NCI-H146 treated with DMSO at 0.1 percent for 48 hours (cell line): ENCODE measurements around the gene MAGED1.

Experiments used
- DNase-seq: peaks from one replicate; lab custom pipeline; 2025; ENCODE audit not compliant: unreplicated experiment; lab: John Stamatoyannopoulos, UW

Gene MAGED1

DNA sequence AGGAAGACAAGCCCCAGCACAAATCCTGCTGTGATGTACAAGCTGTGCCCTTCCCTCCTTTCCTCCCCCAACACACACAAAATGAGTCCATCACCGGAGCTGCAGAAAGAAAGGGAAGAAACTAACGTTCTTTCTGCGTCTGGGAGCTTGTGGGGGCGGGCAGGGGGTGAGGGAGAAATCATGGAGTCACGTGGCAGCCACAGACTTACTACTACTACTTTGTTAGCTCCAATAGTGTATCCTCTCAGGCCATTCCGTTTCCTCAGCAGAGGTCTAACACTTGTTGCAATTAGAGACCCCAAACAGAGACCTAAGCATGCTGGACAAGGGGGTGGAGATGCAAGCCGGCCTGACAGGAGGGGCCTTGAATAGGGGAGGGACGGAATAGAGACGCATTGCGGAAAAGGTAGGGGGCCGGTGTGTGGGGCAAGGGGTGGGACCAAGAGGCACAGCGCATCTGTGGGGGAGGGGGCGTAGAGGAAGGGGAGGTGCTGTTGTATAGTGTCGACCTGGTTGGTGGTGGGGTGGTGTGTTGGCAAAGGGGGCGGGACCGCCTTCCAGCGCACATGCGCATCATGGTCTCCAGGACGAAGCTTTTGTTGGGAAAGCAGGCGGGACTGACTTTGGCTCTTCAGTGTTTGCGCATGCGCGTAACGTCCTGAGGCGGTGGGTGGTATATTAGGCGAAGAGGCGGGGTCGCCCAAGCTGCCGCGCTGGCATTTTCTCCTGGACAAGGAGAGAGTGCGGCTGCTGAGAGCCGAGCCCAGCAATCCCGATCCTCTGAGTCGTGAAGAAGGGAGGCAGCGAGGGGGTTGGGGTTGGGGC, at the start of gene MAGED1:
TSS of gene MAGED1 (plus strand) at position 703 of the 825 bp plus-strand sequence. CDS start 682 bp downstream, outside the sequence.
- DNase-seq = peak; percentile 84

- no peak for DNase-seq
These were observed 46.0 kb upstream of the MAGED1 start for GRCh38 chrX:51847463-51847862.

- no peak for DNase-seq
These were observed 41.8 kb upstream of the MAGED1 start for GRCh38 chrX:51851507-51852085.

DNA sequence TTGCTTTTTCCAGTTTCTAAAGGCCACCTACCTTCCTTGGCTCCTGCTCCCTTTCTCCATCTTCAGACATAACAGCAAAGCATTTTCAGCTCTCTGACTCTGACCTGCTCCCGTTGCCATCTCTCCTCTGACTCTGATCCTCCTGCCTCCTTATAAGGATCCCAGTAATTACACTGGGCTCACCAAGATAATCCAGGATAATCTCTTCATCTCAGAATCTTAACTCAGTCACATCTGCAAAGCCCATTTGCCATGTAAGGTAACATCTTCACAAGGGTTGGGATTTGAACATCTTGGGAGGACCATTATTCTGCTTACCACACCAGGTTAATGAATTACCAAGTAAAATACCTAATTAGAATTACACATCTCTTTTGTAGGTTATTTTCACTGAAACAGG, 41.3 kb upstream of the MAGED1 start:
- no peak for DNase-seq

DNA sequence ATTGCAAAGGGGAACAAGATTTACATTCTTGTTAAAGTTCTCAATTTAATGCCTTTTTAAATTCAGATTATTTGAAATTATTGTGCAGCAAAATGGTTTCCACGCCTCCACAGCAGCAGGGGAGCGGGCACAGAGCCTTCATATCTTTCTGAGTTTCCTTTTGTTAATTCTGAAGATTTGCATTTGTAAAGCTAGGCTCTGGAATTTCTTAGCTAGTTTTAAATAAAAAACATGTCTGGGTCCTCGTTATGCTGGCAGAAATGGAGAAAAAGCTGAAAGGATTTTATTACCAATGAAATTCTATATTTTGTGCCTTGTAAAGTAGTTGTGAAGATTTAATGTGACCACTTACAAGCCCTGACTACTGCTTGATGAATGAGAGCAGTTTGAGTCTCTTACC, 40.8 kb upstream of the MAGED1 start:
- DNase-seq = no peak

DNA sequence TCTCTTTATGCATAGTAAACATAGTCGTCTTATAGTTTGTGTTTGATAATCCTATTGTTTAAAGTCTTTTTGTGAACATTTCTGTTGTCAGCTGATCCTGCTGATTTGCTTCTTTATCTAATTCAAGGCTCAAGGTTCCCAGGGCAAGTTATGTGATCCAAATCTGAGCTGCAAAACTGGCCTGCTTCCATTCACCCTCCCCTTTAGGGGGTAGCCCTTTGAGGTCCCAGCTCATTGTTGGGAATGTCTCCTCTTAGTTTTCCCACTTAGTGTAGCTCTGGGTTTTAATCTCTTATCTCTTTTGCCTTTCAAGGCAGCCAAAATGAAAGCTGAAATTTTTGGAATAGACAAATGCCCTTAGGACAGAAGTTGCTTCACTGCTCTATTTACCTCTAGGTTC, 40.2 kb upstream of the MAGED1 start:
- DNase-seq = no peak

DNA sequence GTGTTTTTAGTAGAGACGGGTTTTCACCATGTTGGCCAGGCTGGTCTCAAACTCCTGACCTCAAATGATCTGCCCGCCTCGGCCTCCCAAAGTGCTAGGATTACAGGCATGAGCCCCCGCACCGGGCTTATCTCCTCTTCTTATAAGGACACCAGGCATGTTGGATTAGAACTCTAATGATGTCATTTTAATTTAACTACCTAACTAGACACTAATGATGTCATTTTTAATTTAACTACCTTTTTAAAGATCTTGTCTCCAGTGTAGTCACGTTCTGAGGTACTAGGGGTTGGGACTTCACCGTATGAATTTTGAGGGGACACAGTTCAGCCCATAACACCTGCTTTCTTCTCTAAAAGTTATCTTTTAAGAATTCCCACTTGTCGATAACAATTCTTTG, 37.7 kb upstream of the MAGED1 start:
- DNase-seq = no peak

- DNase-seq = no peak
These were observed 36.2 kb upstream of the MAGED1 start for GRCh38 chrX:51857159-51857733.

- DNase-seq = peak; percentile 8
These were observed 32.7 kb upstream of the MAGED1 start for GRCh38 chrX:51860679-51861078.

DNA sequence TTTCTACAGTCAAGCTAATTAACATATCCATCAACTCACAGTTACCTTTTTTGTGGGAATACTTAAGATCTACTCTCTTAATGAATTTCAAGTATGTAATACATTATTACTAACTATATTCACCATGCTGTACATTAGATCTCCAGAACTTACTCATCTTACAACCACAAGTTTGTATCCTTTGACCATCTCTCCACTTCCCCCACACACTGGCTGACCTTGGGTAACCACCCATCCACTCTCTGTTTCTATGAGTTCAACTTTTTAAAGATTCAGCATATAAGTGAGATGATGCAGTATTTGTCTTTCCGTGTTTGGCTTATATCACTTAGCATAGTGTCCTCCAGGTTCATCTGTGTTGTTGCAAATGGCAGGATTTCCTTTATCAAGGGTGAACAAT, 30.5 kb upstream of the MAGED1 start:
- DNase-seq = no peak

- DNase-seq = no peak
These were observed 27.2 kb upstream of the MAGED1 start for GRCh38 chrX:51866210-51866609.

DNA sequence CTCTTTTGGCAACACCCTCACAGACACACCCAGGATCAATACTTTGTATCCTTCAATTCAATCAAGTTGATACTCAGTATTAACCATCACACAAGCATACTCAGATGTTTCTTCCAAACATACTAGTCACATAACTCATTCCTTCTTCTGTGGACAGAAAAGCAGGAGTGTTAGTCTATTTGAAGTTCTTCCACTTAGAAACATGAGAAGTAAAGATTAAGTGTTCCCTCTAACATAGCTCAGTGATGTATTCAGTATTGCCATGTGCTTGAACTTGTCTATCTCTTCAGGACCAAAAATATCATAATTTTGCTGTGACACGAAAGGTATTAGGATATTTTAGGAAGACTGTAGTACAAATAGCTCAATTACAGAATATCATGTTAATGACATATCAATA, 25.8 kb upstream of the MAGED1 start:
- no peak for DNase-seq

- no peak for DNase-seq
These were observed 23.1 kb upstream of the MAGED1 start for GRCh38 chrX:51870354-51870753.

GRCh38 chrX:51874123-51874522, 19.3 kb upstream of the MAGED1 start:
- no peak for DNase-seq

- DNase-seq = no peak
These were observed 17.0 kb upstream of the MAGED1 start for GRCh38 chrX:51876441-51876840.

DNA sequence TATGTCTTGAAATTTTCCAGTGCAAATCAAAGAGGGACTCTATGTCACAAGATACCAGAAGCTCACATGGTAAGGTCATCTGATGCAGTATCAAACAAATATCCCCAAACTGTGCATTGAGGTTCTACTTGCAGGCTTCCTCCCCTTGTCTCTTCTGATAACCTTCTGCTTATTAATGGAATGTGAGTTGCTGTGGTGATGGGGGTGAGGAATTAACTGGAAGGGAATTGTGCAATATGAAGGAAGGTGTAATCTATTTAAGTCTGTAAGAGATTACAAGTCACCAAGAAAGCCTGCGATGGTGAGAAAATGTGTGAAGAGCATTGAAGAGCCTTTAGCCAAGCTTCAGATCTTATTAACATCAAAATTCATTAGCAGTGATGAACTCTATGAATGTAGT, 15.4 kb upstream of the MAGED1 start:
- no peak for DNase-seq

GRCh38 chrX:51889851-51890250, 3.6 kb upstream of the MAGED1 start:
- DNase-seq = no peak

GRCh38 chrX:51891245-51891644, 2.2 kb upstream of the MAGED1 start:
- no peak for DNase-seq

GRCh38 chrX:51891821-51892551, 1.4 kb upstream of the MAGED1 start:
- no peak for DNase-seq

GRCh38 chrX:51893931-51894696, 691 bp downstream of the MAGED1 start:
- DNase-seq = peak; percentile 19
